ENCODE results near the gene NPLOC4. TPM values are rescaled to one million over a fixed set of nuclear protein-coding genes. Genes with fewer than 3 reads are reported as not detected.

Gene NPLOC4
- polyA plus RNA-seq, 1 donor, result 47.8 TPM

DNA sequence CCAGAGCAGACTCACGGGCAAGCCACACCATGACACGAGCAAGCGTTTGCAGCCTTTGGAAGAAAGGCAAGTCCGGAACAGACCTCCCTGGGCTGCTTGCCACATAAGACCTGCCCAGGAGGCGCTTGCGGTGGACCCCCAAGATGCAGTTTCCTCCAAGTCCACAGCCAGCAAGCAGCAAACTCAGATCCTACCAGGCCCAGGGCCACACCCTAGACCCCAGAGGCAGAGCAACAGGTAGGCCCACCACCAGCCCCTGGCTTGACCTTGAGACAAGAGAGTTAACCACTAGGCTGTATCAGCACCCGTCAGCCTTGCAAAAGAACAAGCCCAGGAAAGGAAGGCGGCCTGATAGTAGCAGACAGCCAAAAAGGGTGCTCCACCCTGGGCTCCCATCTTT lies 87.1 kb downstream of the NPLOC4 start:
- DNase-seq, result no peak
- Histone ChIP-seq H3K4me3 (ENCODE audit: low read length) (no peak overlapping the region), H3K27ac (ENCODE audit: low read length) (no peak overlapping the region), H3K27me3 (ENCODE audit: control insufficient read depth, insufficient read depth, low read length) (no peaks in the 10 kb centered on the region), H3K36me3 (ENCODE audit: control insufficient read depth, insufficient read depth, low read length) (peaks cover 53% of the 10 kb centered on the region), H3K9me3 (ENCODE audit: control insufficient read depth, low read depth, low read length) (peaks cover 4% of the 10 kb centered on the region), H3K4me1 (ENCODE audit: control insufficient read depth, insufficient read depth, low read length) (peaks cover 15% of the 10 kb centered on the region)
- no CpG with 5 or more reads among the region's 8 CpGs for WGBS (ENCODE audit: insufficient coverage, low lambda C conversion rate)

- no peak for DNase-seq
- H3K4me1 ChIP-seq (ENCODE audit: control insufficient read depth, insufficient read depth, low read length), result peaks cover 10% of the 10 kb centered on the region
- peaks cover 4% of the 10 kb centered on the region for H3K9me3 ChIP-seq (ENCODE audit: control insufficient read depth, low read depth, low read length)
- peaks cover 60% of the 10 kb centered on the region for H3K36me3 ChIP-seq (ENCODE audit: control insufficient read depth, insufficient read depth, low read length)
- H3K27ac ChIP-seq (ENCODE audit: low read length), result no peak overlapping the region
- H3K27me3 ChIP-seq (ENCODE audit: control insufficient read depth, insufficient read depth, low read length), result no peaks in the 10 kb centered on the region
- H3K4me3 ChIP-seq (ENCODE audit: low read length), result no peak overlapping the region
- WGBS (ENCODE audit: insufficient coverage, low lambda C conversion rate), result no CpG with 5 or more reads among the region's 16 CpGs
Measured at GRCh38 chr17:81549031-81549557, 87.8 kb downstream of the NPLOC4 start.

- WGBS (ENCODE audit: insufficient coverage, low lambda C conversion rate), result no CpG with 5 or more reads among the region's 14 CpGs
- Histone ChIP-seq H3K9me3 (ENCODE audit: control insufficient read depth, low read depth, low read length) (peaks cover 4% of the 10 kb centered on the region), H3K27me3 (ENCODE audit: control insufficient read depth, insufficient read depth, low read length) (no peaks in the 10 kb centered on the region), H3K4me3 (ENCODE audit: low read length) (no peak overlapping the region), H3K36me3 (ENCODE audit: control insufficient read depth, insufficient read depth, low read length) (peaks cover 74% of the 10 kb centered on the region), H3K4me1 (ENCODE audit: control insufficient read depth, insufficient read depth, low read length) (no peaks in the 10 kb centered on the region), H3K27ac (ENCODE audit: low read length) (no peak overlapping the region)
- DNase-seq, result no peak
Measured at GRCh38 chr17:81547614-81547982, 89.3 kb downstream of the NPLOC4 start.

DNA sequence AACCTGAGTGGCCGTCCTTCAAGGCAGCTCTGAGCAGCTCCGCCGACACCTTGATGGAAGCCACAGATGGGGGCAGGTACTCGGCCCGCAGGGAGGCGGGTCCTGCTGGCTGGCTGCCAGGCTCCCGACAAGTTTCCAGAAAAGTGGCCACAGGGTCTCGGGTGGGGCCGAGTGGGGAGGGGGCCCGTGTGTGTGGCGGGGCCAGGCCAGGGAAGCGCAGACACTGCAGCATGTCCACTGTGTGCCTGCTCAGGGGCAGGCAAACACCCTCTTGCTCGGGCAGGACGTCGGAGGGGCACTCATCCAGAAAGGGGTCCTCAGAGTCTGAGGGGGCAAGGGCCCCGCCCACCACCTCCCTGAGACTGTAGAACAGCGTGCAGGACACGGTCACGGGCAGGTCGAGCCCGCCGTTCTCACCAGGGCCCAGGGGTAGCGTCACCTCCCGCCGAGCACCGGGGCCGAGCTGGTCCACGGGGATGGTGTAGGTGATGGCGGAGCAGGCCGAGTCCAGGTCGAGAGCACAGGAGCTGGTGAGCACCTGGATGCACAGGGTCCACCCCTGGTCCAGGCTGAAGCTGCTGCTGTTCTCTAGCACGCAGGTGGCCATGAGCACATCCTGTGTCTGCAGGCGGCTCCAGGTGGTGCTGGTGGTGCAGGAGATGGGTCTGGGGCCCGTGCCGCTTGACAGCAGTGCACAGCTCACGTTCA lies 89.9 kb downstream of the NPLOC4 start:
- DNase-seq, result no peak
- Histone ChIP-seq H3K27ac (ENCODE audit: low read length) (no peak overlapping the region), H3K27me3 (ENCODE audit: control insufficient read depth, insufficient read depth, low read length) (no peaks in the 10 kb centered on the region), H3K4me3 (ENCODE audit: low read length) (no peak overlapping the region), H3K36me3 (ENCODE audit: control insufficient read depth, insufficient read depth, low read length) (peaks cover 78% of the 10 kb centered on the region), H3K4me1 (ENCODE audit: control insufficient read depth, insufficient read depth, low read length) (no peaks in the 10 kb centered on the region), H3K9me3 (ENCODE audit: control insufficient read depth, low read depth, low read length) (peaks cover 4% of the 10 kb centered on the region)
- no CpG with 5 or more reads among the region's 36 CpGs for WGBS (ENCODE audit: insufficient coverage, low lambda C conversion rate)

DNA sequence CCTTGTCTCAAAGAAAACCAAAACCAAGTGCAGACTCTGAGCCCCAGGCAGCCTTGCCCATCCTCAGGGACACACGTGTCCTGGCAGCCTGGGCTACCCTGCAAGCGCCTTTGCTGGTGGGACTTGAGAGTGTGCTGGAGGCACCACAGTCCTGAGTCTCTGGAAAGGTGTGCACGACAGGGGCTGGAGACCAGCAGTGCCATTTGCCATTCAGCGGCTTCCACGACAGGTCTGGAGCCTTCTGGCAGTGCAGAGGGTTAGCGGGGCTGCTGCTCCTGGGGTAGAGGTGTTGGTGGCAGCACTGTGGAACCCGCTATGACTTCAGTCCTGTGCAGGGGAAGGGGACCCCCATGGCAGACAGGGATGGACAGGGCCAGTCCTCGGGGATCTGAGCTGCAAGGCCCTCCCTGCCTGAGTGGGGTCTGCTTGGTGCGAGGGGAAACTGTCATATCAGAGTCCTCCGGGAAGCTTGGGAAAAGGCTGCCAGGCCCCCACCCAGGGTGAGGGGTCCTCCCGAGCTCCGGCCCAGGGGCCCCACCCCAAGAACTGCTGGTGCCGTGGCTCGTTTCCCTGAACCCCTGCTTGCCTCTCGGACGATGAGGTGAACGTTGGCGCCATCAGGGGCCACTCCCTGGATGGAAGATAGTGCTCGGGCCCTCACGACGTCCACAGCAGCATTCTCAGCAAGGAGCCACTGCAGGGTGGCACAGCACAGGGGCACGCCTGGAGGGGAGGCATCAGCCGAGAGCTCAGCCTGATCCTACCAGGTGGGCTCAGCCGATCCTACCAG lies 91.6 kb downstream of the NPLOC4 start:
- no peak overlapping the region for H3K27ac ChIP-seq (ENCODE audit: low read length)
- H3K4me3 ChIP-seq (ENCODE audit: low read length), result no peak overlapping the region
- peaks cover 3% of the 10 kb centered on the region for H3K9me3 ChIP-seq (ENCODE audit: control insufficient read depth, low read depth, low read length)
- DNase-seq, result no peak
- peaks cover 87% of the 10 kb centered on the region for H3K36me3 ChIP-seq (ENCODE audit: control insufficient read depth, insufficient read depth, low read length)
- no peaks in the 10 kb centered on the region for H3K27me3 ChIP-seq (ENCODE audit: control insufficient read depth, insufficient read depth, low read length)
- no CpG with 5 or more reads among the region's 24 CpGs for WGBS (ENCODE audit: insufficient coverage, low lambda C conversion rate)
- H3K4me1 ChIP-seq (ENCODE audit: control insufficient read depth, insufficient read depth, low read length), result no peaks in the 10 kb centered on the region

- no CpG with 5 or more reads among the region's 16 CpGs for WGBS (ENCODE audit: insufficient coverage, low lambda C conversion rate)
- H3K36me3 ChIP-seq (ENCODE audit: control insufficient read depth, insufficient read depth, low read length), result peaks cover 87% of the 10 kb centered on the region
Measured at GRCh38 chr17:81544281-81544974, 92.5 kb downstream of the NPLOC4 start.

GRCh38 chr17:81543756-81544155 lies 93.2 kb downstream of the NPLOC4 start:
- Histone ChIP-seq H3K9me3 (ENCODE audit: control insufficient read depth, low read depth, low read length) (no peaks in the 10 kb centered on the region), H3K4me1 (ENCODE audit: control insufficient read depth, insufficient read depth, low read length) (no peaks in the 10 kb centered on the region), H3K36me3 (ENCODE audit: control insufficient read depth, insufficient read depth, low read length) (peaks cover 83% of the 10 kb centered on the region), H3K27ac (ENCODE audit: low read length) (no peak overlapping the region), H3K4me3 (ENCODE audit: low read length) (no peak overlapping the region), H3K27me3 (ENCODE audit: control insufficient read depth, insufficient read depth, low read length) (no peaks in the 10 kb centered on the region)
- DNase-seq, result no peak
- WGBS (ENCODE audit: insufficient coverage, low lambda C conversion rate), result no CpG with 5 or more reads among the region's 15 CpGs

More at GRCh38 chr17:81544281-81544974, 92.5 kb downstream of the NPLOC4 start:
- Histone ChIP-seq H3K4me1 (ENCODE audit: control insufficient read depth, insufficient read depth, low read length) (no peaks in the 10 kb centered on the region), H3K27me3 (ENCODE audit: control insufficient read depth, insufficient read depth, low read length) (no peaks in the 10 kb centered on the region), H3K27ac (ENCODE audit: low read length) (no peak overlapping the region), H3K4me3 (ENCODE audit: low read length) (no peak overlapping the region), H3K9me3 (ENCODE audit: control insufficient read depth, low read depth, low read length) (no peaks in the 10 kb centered on the region)
- DNase-seq, result no peak

DNA sequence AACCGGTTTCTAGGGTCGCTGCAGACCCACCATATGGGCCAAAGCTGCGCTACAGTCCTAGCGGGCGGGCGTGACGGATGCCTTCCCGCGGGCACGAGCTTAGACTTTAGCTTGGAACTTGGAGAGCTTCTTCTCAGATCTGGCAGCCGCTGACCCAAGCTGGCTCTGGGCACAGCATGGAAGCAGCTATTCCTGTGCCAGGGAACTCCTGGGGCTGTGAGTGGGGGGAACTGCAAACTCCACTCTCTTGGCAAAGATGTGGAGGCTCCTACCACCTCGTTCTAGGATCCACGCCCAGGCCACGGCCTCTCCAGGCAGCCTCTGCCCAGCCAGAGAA lies 93.6 kb downstream of the NPLOC4 start:
- H3K4me3 ChIP-seq (ENCODE audit: low read length), result no peak overlapping the region
- no peaks in the 10 kb centered on the region for H3K27me3 ChIP-seq (ENCODE audit: control insufficient read depth, insufficient read depth, low read length)
- WGBS (ENCODE audit: insufficient coverage, low lambda C conversion rate), result no CpG with 5 or more reads among the region's 14 CpGs
- no peaks in the 10 kb centered on the region for H3K4me1 ChIP-seq (ENCODE audit: control insufficient read depth, insufficient read depth, low read length)
- H3K9me3 ChIP-seq (ENCODE audit: control insufficient read depth, low read depth, low read length), result no peaks in the 10 kb centered on the region
- no peak overlapping the region for H3K27ac ChIP-seq (ENCODE audit: low read length)
- DNase-seq, result no peak
- peaks cover 80% of the 10 kb centered on the region for H3K36me3 ChIP-seq (ENCODE audit: control insufficient read depth, insufficient read depth, low read length)

- Histone ChIP-seq H3K4me1 (ENCODE audit: control insufficient read depth, insufficient read depth, low read length) (peaks cover 2% of the 10 kb centered on the region), H3K36me3 (ENCODE audit: control insufficient read depth, insufficient read depth, low read length) (peaks cover 74% of the 10 kb centered on the region), H3K27me3 (ENCODE audit: control insufficient read depth, insufficient read depth, low read length) (peaks cover under 1% of the 10 kb centered on the region), H3K9me3 (ENCODE audit: control insufficient read depth, low read depth, low read length) (no peaks in the 10 kb centered on the region), H3K4me3 (ENCODE audit: low read length) (no peak overlapping the region), H3K27ac (ENCODE audit: low read length) (no peak overlapping the region)
- no CpG with 5 or more reads among the region's 15 CpGs for WGBS (ENCODE audit: insufficient coverage, low lambda C conversion rate)
- DNase-seq, result no peak
Measured at GRCh38 chr17:81542431-81543338, 94.2 kb downstream of the NPLOC4 start.
